Stimulated activated naive CD8-positive, alpha-beta T cell treated with anti-CD3 and anti-CD28 coated beads, Interleukin-15, Interleukin-2, amounts not matched to agents 100 U/mL and 50 U/mL, for 24 hours (primary cell): ENCODE measurements around the gene CCL4.

Experiments
- ATAC-seq: fragments of 150-1000 bp; cut with Tn5 transposase; one replicate; pipeline ENCODE4 v1.10.0; 2021
- DNase-seq: peaks from one replicate; pipeline ENCODE4 v3.0.0; 2021

The CCL4 gene

GRCh38 chr17:36144981-36145729 lies 41.5 kb downstream of the CCL4 start:
- no peak for ATAC-seq
- DNase-seq = no peak

GRCh38 chr17:36147601-36148000 lies 44.0 kb downstream of the CCL4 start:
- no peak for DNase-seq
- ATAC-seq = no peak

- peak; percentile 83 for ATAC-seq
- peak; percentile 82 for DNase-seq
Observed at GRCh38 chr17:36148559-36149295, 45.1 kb downstream of the CCL4 start.

- ATAC-seq = no peak
Observed at GRCh38 chr17:36149296-36149820, 45.7 kb downstream of the CCL4 start.

GRCh38 chr17:36151891-36152638 lies 48.4 kb downstream of the CCL4 start:
- ATAC-seq = no peak
- DNase-seq = no peak

More at GRCh38 chr17:36149296-36149820, 45.7 kb downstream of the CCL4 start:
- DNase-seq = no peak

GRCh38 chr17:36152639-36153120 lies 49.1 kb downstream of the CCL4 start:
- ATAC-seq = no peak

GRCh38 chr17:36153895-36154610 lies 50.4 kb downstream of the CCL4 start:
- ATAC-seq (peak; percentile 45), DNase-seq (no peak)

More at GRCh38 chr17:36152639-36153120, 49.1 kb downstream of the CCL4 start:
- no peak for DNase-seq
